K562 (cell line): ENCODE measurements around the gene TMEM164. TPM values are rescaled to one million over a fixed set of nuclear protein-coding genes. Genes with fewer than 3 reads are reported as not detected.

ENCODE experiments used
- ASH1L ChIP-seq: fragments of 450-650 bp; IDR thresholded peaks from 2 replicates; pipeline ENCODE4 v1.6.1; 2018; ENCODE audit warnings: borderline replicate concordance, mild to moderate bottlenecking, low read depth; ENCODE audit not compliant: partially characterized antibody
- CREBBP ChIP-seq: IDR thresholded peaks from one replicate; pipeline ENCODE4 v1.6.1; 2012; ENCODE audit warnings: low read depth, mild to moderate bottlenecking, control low read depth, inconsistent platforms, low read length
- GABPB1 ChIP-seq: sonication (generic); formaldehyde crosslinking; IDR thresholded peaks from 2 replicates; pipeline ENCODE4 v1.8.0; 2022; ENCODE audit warnings: mild to moderate bottlenecking, missing genetic modification reagents
- PHF8 ChIP-seq: fragments of 200-600 bp; sonication (generic); IDR thresholded peaks from 2 replicates; pipeline ENCODE4 v1.6.1; 2012; ENCODE audit warnings: mixed run types, mild to moderate bottlenecking, inconsistent platforms, low read length, moderate library complexity, borderline replicate concordance
- RFX7 ChIP-seq: fragments of 250-450 bp; sonication (Bioruptor Pico); IDR thresholded peaks from 2 replicates; pipeline ENCODE4 v1.5.1; 2021; ENCODE audit warnings: mild to moderate bottlenecking
- ZNF146 ChIP-seq: IDR thresholded peaks from one replicate; pipeline ENCODE4 v1.6.1; 2018; ENCODE audit warnings: missing compliant biosample characterization; ENCODE audit not compliant: unreplicated experiment
- polyA plus RNA-seq, 8 experiments: library from polyadenylated mRNA; depleted of rRNA in 4 of 8; stranded (reverse) in 5 of 8; unstranded in 3 of 8; fragments of >200 nt; fragmentation: Nextera tagmentation in 2 of 8; fragmentation: Illumina TruSeq in 1 of 8; extraction: Ambion mirVana in 2 of 8; extraction: Trizol in 1 of 8; gene quantifications; 2 replicates each; pipeline versions ENCODE4 v1.2.1 to v1.2.3, GENCODE V29; 2011 to 2014; ENCODE audit warnings: inconsistent platforms in 1 of 8, missing spikeins in 1 of 8
- total RNA-seq, 7 experiments: library from RNA; depleted of rRNA in 6 of 7; stranded (reverse); fragments of >200 nt in 6 of 7; fragmentation: Illumina TruSeq in 2 of 7; extraction: Trizol in 2 of 7; gene quantifications; 2 replicates each; pipeline versions ENCODE4 v1.2.1 to v1.2.3, GENCODE V29; 2011 to 2021; ENCODE audit warnings: low replicate concordance in 1 of 7
- TF ChIP-seq, protein P1 (sequence below): fragments of 450-650 bp; IDR thresholded peaks from 2 replicates; pipeline ENCODE4 v1.6.1; 2016; ENCODE audit warnings: low read depth
- TF ChIP-seq, protein P2 (sequence below): sonication (generic); formaldehyde crosslinking; IDR thresholded peaks from 2 replicates; pipeline ENCODE4 v1.8.1; 2022; ENCODE audit warnings: missing genetic modification reagents

The TMEM164 gene
- total and polyA plus RNA-seq, 9 of the 15 experiments (the other 6 are each of a cell fraction or from before 2014, with no cell fraction given), result 2.4 to 57.3 (median 23.1) TPM

DNA sequence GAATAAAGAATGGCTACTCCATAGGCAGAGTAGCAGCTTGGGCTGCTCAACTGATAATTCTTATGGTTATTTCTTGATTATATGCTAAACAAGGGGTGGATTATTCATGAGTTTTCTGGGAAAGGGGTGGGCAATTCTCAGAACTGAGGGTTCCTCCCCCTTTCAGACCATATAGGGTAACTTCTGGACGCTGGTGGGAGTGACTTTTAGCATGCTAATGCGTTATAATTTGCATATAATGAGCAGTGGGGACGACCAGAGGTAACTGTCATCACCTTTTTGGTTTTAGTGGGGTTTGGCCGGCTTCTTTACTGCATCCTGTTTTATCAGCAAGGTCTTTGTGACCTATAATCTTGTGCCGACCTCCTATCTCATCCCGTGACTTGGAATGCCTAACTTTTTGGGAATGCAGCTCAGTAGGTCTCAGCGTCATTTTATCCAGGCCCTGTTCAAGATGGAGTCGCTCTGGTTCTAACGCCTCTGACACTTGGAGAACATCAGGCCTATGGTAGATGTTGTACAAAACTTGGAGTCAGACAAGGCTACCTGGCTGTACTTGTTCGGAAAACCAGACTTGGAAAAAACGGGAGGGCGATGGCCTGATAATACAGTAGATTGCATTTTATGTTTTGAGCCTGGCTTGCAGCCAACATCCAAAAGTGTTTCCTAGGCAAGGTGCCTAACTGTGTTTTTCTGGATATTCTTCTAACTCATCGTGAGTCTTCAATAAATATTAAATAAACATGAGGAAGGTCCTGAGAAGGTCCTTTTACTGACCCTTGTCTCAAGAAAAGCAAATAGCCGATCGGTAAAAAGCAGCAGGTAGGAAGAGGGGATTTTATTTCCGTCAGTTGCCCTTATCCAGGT is 1.8 kb upstream of the TMEM164 start (continued):
- TF ChIP-seq, protein P1, sequence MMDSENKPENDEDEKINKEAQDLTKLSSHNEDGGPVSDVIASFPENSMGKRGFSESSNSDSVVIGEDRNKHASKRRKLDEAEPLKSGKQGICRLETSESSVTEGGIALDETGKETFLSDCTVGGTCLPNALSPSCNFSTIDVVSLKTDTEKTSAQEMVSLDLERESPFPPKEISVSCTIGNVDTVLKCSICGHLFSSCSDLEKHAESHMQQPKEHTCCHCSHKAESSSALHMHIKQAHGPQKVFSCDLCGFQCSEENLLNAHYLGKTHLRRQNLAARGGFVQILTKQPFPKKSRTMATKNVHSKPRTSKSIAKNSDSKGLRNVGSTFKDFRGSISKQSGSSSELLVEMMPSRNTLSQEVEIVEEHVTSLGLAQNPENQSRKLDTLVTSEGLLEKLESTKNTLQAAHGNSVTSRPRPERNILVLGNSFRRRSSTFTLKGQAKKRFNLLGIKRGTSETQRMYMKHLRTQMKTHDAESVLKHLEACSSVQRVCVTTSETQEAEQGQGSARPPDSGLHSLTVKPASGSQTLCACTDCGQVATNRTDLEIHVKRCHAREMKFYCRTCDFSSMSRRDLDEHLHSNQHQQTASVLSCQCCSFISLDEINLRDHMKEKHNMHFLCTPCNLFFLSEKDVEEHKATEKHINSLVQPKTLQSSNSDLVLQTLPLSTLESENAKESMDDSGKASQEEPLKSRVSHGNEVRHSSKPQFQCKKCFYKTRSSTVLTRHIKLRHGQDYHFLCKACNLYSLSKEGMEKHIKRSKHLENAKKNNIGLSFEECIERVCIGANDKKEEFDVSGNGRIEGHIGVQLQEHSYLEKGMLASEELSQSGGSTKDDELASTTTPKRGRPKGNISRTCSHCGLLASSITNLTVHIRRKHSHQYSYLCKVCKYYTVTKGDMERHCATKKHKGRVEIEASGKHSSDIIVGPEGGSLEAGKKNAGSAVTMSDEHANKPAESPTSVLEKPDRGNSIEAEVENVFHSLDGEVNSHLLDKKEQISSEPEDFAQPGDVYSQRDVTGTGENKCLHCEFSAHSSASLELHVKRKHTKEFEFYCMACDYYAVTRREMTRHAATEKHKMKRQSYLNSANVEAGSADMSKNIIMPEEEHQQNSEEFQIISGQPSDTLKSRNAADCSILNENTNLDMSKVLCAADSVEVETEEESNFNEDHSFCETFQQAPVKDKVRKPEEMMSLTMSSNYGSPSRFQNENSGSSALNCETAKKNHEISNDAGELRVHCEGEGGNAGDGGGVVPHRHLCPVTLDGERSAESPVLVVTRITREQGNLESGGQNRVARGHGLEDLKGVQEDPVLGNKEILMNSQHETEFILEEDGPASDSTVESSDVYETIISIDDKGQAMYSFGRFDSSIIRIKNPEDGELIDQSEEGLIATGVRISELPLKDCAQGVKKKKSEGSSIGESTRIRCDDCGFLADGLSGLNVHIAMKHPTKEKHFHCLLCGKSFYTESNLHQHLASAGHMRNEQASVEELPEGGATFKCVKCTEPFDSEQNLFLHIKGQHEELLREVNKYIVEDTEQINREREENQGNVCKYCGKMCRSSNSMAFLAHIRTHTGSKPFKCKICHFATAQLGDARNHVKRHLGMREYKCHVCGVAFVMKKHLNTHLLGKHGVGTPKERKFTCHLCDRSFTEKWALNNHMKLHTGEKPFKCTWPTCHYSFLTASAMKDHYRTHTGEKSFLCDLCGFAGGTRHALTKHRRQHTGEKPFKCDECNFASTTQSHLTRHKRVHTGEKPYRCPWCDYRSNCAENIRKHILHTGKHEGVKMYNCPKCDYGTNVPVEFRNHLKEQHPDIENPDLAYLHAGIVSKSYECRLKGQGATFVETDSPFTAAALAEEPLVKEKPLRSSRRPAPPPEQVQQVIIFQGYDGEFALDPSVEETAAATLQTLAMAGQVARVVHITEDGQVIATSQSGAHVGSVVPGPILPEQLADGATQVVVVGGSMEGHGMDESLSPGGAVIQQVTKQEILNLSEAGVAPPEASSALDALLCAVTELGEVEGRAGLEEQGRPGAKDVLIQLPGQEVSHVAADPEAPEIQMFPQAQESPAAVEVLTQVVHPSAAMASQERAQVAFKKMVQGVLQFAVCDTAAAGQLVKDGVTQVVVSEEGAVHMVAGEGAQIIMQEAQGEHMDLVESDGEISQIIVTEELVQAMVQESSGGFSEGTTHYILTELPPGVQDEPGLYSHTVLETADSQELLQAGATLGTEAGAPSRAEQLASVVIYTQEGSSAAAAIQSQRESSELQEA, result no peak
- TF ChIP-seq, protein P2, sequence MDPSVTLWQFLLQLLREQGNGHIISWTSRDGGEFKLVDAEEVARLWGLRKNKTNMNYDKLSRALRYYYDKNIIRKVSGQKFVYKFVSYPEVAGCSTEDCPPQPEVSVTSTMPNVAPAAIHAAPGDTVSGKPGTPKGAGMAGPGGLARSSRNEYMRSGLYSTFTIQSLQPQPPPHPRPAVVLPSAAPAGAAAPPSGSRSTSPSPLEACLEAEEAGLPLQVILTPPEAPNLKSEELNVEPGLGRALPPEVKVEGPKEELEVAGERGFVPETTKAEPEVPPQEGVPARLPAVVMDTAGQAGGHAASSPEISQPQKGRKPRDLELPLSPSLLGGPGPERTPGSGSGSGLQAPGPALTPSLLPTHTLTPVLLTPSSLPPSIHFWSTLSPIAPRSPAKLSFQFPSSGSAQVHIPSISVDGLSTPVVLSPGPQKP (CRISPR knock-in tag), result no peak
- TF ChIP-seq PHF8 (no peak), ASH1L (no peak), ZNF146 (no peak), RFX7 (CRISPR knock-in tag) (peak; percentile 92), GABPB1 (CRISPR knock-in tag) (no peak), CREBBP (no peak)
